NCI-H146 treated with DMSO at 0.1 percent for 48 hours (cell line): Measurements from ENCODE around the gene CENPH.
"Not testable (repeated sequence)": the region's sequence is repeated elsewhere in the genome, so short reads cannot be mapped to it uniquely, and the experiment has no call there.

Source experiments
- DNase-seq: peaks from one replicate; lab custom pipeline; 2025; ENCODE audit not compliant: unreplicated experiment; lab: John Stamatoyannopoulos, UW

CENPH gene

DNA sequence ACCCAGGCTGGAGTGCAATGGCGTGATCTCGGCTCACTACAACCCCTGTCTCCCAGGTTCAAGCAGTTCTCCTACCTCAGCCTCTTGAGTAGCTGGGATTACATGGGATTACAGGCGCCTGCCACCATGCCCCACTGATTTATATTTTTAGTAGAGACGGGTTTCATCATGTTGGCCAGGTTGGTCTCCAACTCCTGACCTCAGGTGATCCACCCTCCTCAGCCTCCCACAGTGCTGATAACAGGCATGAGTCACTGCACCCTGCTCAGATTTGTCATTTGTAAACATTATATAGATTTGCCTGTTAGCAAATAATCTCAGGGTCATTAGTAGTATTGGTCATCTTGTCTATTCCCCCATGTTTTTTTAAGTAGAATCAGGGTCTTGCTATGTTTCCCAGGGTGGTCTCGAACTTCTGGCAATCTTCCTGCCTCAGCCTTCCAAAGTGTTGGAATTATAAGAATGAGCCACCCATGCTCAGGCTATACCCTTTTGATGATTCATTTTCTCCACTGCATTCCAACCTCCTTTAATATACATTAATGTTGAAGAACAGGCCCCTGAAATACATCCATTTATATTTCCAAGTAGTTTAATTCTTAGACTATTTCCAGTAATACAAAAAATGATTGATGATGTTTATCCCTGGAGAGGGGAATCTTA, 17.3 kb downstream of the CENPH start:
- no peak for DNase-seq

DNA sequence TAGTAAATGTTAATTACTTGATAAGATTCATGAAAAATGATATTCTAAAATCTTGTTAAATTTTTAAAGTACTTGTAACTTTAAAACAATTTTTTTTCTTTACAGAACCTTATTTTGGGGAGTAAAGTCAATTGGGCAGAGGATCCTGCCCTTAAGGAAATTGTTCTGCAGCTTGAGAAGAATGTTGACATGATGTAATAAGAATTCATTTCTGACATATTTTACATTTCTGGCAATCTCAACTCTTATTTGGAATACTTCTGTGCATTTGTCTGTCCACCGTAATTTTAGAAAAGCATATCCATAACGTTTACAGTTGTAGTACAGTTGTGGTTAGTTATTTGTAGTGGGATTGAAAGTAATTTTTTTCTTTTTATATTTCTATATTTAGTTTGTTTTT, 20.2 kb downstream of the CENPH start:
- DNase-seq = no peak

DNA sequence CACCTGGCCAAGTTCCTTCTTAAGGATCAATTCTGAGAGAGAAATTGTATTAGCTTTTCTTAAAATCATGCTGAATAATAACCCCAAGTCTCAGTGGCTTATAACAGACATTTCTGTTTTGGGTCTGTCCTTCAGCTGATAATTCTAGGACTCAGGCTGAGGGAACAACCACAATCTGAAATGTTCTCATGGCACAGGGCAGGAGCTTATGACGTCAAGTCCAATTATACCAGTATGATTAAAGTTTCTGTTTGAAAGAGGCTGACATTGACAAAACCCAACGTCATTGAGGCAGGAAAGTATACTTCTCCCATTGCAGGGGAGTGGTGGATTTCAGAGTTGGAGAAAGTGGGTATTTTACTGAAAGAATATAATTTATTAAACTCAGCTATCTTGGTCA, 21.8 kb downstream of the CENPH start:
- DNase-seq = no peak

- no peak for DNase-seq
These were observed 22.6 kb downstream of the CENPH start for GRCh38 chr5:69212022-69212421.

DNA sequence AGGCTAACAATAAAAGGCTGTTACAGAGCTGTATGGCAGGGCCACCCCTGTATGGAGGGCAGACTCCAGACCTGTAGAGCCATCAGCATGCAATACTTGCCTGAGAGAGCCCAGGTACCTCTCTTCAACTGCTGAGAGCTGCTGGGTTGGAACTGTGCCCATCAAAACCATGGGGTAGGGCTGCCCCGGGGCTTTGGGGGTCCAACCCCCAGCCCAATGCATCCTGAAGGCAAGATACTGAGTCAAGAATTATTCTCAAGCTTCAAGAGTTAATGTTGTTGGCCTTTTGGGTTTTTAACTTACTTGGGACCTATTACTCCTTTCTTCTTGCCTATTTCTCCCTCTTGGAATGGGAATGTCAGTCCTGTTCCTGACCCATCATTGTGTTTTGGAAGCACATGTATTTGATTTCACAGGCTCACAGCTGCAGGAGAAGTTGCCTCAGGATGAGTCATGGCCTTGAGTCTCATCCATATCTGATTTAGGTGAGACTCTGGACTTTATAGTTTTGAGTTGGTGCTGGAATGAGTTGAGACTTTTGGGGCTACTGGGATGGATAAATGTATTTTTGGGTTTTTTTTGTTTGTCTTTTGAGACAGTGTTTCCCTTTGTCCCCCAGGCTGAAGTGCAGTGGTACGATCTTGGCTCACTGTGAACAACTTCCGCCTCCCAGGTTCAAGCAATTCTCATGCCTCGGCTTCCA, 24.3 kb downstream of the CENPH start:
- no peak for DNase-seq

DNA sequence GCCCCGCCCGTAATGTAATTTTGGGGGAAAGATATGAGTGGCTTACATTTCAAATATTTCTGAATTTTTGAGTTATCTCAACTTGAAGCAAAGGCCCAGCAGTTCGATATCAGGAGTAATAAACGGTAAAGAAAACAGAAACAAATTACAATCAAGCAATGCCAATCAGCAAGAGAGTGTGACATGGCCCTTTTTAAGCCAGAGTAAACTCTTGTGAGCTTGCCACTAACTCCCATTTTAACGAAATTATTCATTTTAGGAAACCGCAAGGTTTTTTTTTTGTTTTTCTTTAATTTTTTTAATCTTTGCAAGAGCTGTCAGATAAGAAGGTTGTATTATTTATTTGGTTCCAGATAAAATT, 27.7 kb downstream of the CENPH start:
- no peak for DNase-seq

DNA sequence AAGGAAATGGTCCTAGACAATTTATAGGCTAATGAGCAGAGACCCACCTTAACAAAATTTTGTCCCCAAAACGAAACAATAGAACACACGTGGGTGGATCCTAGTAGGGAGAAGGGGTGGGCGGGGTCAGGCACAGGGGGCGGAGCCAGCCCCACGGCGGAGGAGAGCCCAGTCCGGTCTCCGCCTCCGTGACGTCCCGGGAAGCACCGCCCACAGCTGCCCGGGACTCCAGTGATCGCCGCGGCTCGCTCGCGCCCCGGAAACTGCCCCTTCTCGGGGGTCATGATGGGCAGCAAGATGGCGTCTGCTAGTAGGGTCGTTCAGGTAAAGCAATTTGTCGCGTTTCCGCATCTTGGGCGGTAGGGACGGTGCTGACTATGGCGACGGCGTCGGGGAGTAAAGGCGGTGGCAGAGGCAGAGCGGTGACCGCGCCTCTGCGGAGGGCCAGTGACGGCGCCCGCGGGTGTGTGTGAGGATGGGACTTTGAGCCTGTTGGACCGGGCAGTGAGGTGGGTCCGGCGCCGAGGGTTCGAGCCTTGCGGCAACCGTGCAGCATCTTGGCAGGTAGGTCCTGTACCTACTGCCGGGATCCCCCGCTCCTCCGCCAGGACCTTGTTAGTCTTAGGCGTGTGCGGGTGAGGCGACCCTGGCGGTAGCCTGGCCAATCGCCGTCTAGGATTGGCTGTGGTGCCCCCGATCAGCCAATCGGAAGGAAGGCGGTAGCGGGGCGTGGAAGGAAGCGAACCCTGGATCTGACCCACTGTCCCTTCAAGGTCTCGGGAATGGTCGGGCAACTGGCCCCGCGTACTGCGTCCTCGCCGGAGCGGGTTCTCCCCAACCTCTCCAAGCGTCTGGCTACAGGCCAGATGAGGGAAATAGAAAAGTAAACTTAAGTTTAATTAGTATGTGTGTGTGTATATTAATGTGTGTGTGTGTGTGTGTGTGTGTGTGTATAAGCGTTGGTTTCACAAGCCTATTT, 28.5 kb downstream of the CENPH start:
- peak; percentile 85 for DNase-seq

DNA sequence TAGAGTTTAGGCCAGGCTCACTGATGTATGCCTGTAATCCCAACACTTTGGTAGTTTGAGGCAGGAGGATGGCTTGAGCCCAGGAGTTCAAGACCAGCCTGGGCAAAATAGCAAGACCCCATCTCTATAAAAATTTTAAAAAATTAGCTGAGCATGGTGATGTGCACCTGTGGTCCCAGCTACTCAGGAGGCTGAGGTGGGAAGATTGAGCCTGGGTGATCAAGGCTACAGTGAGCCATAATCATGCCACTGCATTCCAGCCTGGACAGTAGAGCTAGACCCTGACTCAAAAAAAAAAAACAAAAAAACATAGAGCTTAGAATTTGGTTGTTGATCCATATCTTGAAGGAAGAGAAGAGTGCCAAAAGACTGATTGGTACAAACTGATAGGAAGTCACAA, 30.6 kb downstream of the CENPH start:
- DNase-seq = no peak

GRCh38 chr5:69220371-69220770, 31.0 kb downstream of the CENPH start:
- DNase-seq = not testable (repeated sequence)

GRCh38 chr5:69220833-69221232, 31.4 kb downstream of the CENPH start:
- DNase-seq = not testable (repeated sequence)

- no peak for DNase-seq
These were observed 35.1 kb downstream of the CENPH start for GRCh38 chr5:69224520-69224919.

DNA sequence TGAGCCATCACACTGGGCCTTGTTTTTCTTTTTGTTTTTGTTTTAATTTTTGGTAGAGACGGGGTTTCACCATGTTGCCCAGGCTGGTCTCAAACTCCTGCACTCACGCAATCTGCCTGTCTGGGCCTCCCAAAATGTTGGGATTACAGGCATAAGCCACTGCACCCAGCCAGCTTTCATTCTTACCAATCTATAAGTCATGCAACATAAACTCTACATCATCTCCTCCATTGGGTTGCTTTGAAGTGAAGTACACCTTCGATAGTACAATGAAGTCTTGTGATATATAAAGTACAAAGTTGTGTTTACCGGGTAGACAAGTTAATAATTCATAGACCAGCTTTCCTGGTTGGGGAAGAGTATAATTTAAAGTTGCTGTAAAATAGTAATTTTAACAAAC, 36.5 kb downstream of the CENPH start:
- no peak for DNase-seq

- no peak for DNase-seq
These were observed 40.8 kb downstream of the CENPH start for GRCh38 chr5:69230181-69230580.

GRCh38 chr5:69231281-69231680, 41.9 kb downstream of the CENPH start:
- no peak for DNase-seq

GRCh38 chr5:69231851-69232250, 42.5 kb downstream of the CENPH start:
- DNase-seq = no peak

GRCh38 chr5:69234457-69235268, 45.3 kb downstream of the CENPH start, which contains the start of gene CDK7:
TSS of gene CDK7 (plus strand) at chr5:69234886. CDS start at chr5:69234976, 90 bp downstream.
- DNase-seq = peak; percentile 77

GRCh38 chr5:69236733-69237132, 47.4 kb downstream of the CENPH start:
- not testable (repeated sequence) for DNase-seq

- DNase-seq = no peak
These were observed 48.5 kb downstream of the CENPH start for GRCh38 chr5:69237877-69238276.

- no peak for DNase-seq
These were observed 49.4 kb downstream of the CENPH start for GRCh38 chr5:69238760-69239251.

DNA sequence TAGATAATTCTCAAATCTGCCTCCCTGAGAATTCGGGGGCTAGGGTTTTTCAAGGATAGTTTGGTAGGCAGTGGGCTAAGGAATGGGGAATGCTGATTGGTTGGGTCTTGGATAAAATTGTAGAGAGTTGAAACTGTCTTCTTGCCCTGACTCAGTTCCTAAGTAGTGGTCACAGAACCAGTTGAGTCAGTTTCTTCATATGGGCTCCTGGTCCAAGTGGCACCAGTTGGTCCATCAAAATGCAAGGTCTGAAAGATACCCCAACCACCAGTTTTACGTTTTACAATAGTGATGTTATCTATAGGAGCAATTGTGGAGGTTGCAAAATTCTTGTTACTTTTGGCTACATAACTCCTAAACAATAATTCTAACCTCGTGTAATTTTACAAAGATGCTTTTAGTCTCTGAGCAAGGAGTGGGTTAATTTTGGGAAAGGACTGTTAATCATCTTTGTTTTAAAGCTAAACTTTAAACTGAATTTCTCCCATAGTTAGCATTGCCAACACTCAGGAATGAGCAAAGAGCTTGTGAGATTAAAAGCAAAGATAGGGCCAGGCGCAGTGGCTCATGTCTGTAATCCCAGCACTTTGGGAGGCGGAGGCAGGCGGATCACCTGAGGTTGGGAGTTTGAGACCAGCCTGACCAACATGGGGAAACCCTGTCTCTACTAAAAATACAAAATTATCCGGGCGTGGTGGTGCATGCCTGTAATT, 53.0 kb downstream of the CENPH start:
- no peak for DNase-seq
